ENCODE results near the gene CSTB. TPM values are rescaled to one million over a fixed set of nuclear protein-coding genes. Genes with fewer than 3 reads are reported as not detected.

The CSTB gene
- total and polyA plus RNA-seq, 2 donors (not counting 1 experiment from before 2014, with no cell fraction given) = 14.0 to 28.3 TPM

- no peaks in the 10 kb centered on the region for H3K79me2 ChIP-seq (ENCODE audit: control insufficient read depth, insufficient read depth, low read length)
- Mint-ChIP-seq H3K27me3 (peaks cover 7% of the 10 kb centered on the region), H3K4me3 (no peak overlapping the region), H3K27ac (no peak overlapping the region), H3K9me3 (ENCODE audit: insufficient read depth) (no peaks in the 10 kb centered on the region), H3K4me1 (no peaks in the 10 kb centered on the region)
- TF ChIP-seq CTCF (IDR thresholded peaks at IDR 0.05) (no peak), EZH2 (IDR thresholded peaks at IDR 0.05; ENCODE audit: borderline replicate concordance, insufficient read depth, low read depth, low read length, poor library complexity, severe bottlenecking) (no peak)
- no peak overlapping the region for H3K9ac ChIP-seq (ENCODE audit: low read length)
- DNase-seq (no peak), ATAC-seq (ENCODE audit: low read depth) (no peak)
- intact Hi-C loops (cut with micrococcal nuclease) = no loop called here
- H3K36me3 ChIP-seq (replicated peaks in 1 of 2; ENCODE audit: control extremely low read depth in 1 of 2, control insufficient read depth in 1 of 2, extremely low read depth in 1 of 2, insufficient read depth in 2 of 2, low read length in 1 of 2) = peaks cover 0 to 3% of the 10 kb centered on the region in 2 experiments
- H3K27me3 ChIP-seq (replicated peaks in 1 of 4; ENCODE audit: control extremely low read depth in 1 of 4, control insufficient read depth in 3 of 4, insufficient read depth in 4 of 4, low read length in 3 of 4) = no peaks in the 10 kb centered on the region
- CTCF ChIA-PET = no interaction called here
- WGBS (ENCODE audit: insufficient coverage) = 95% methylated on average over 15 of the region's 19 CpGs
- no peak overlapping the region for H3K4me2 ChIP-seq (replicated peaks; ENCODE audit: low read depth, low read length, poor library complexity, severe bottlenecking)
- POLR2A ChIA-PET = interaction anchor here (0.7 kb wide), 1 partner anchor 125 kb away, joined by 3 read pairs; no protein-coding TSS in a partner anchor
- no peaks in the 10 kb centered on the region for H3K9me3 ChIP-seq (ENCODE audit: control extremely low read depth in 1 of 3, control insufficient read depth in 2 of 3, insufficient read depth in 1 of 3, low read length in 2 of 3)
- H3K4me1 ChIP-seq (ENCODE audit: control insufficient read depth in 2 of 2, insufficient read depth in 2 of 2, low read length in 2 of 2) = no peaks in the 10 kb centered on the region
- no peak overlapping the region for H3K27ac ChIP-seq (ENCODE audit: low read length in 2 of 2)
- no peak overlapping the region for H3K4me3 ChIP-seq (ENCODE audit: control extremely low read depth in 1 of 5, extremely low read depth in 1 of 5, insufficient read depth in 1 of 5, low read depth in 2 of 5, low read length in 4 of 5)
- no peak overlapping the region for H2AFZ ChIP-seq (ENCODE audit: insufficient read depth, low read depth, low read length, poor library complexity, severe bottlenecking)
- H4K20me1 ChIP-seq (ENCODE audit: control insufficient read depth, insufficient read depth, low read length, poor library complexity, severe bottlenecking) = no peaks in the 10 kb centered on the region
Measured at GRCh38 chr21:43764576-43765495, 11.3 kb downstream of the CSTB start.

- ATAC-seq (ENCODE audit: low read depth) (no peak), DNase-seq (no peak)
- Histone ChIP-seq H3K9me3 (ENCODE audit: control extremely low read depth in 1 of 3, control insufficient read depth in 2 of 3, insufficient read depth in 1 of 3, low read length in 2 of 3) (no peaks in the 10 kb centered on the region), H3K36me3 (replicated peaks in 1 of 2; ENCODE audit: control extremely low read depth in 1 of 2, control insufficient read depth in 1 of 2, extremely low read depth in 1 of 2, insufficient read depth in 2 of 2, low read length in 1 of 2) (peaks cover 0 to 3% of the 10 kb centered on the region in 2 experiments), H4K20me1 (ENCODE audit: control insufficient read depth, insufficient read depth, low read length, poor library complexity, severe bottlenecking) (no peaks in the 10 kb centered on the region), H3K4me1 (ENCODE audit: control insufficient read depth in 2 of 2, insufficient read depth in 2 of 2, low read length in 2 of 2) (no peaks in the 10 kb centered on the region), H3K4me2 (replicated peaks; ENCODE audit: low read depth, low read length, poor library complexity, severe bottlenecking) (no peak overlapping the region), H3K79me2 (ENCODE audit: control insufficient read depth, insufficient read depth, low read length) (no peaks in the 10 kb centered on the region), H3K27ac (ENCODE audit: low read length in 2 of 2) (no peak overlapping the region), H2AFZ (ENCODE audit: insufficient read depth, low read depth, low read length, poor library complexity, severe bottlenecking) (no peak overlapping the region), H3K27me3 (replicated peaks in 1 of 4; ENCODE audit: control extremely low read depth in 1 of 4, control insufficient read depth in 3 of 4, insufficient read depth in 4 of 4, low read length in 3 of 4) (no peaks in the 10 kb centered on the region), H3K9ac (ENCODE audit: low read length) (no peak overlapping the region), H3K4me3 (ENCODE audit: control extremely low read depth in 1 of 5, extremely low read depth in 1 of 5, insufficient read depth in 1 of 5, low read depth in 2 of 5, low read length in 4 of 5) (no peak overlapping the region)
- POLR2A ChIA-PET = no interaction called here
- no peak overlapping the region for H3K27ac Mint-ChIP-seq
- no peaks in the 10 kb centered on the region for H3K9me3 Mint-ChIP-seq (ENCODE audit: insufficient read depth)
- H3K27me3 Mint-ChIP-seq = peaks cover 5% of the 10 kb centered on the region
- CTCF ChIA-PET = interaction anchor here (0.6 kb wide), 1 partner anchor 858 kb away, joined by 3 read pairs; no protein-coding TSS in a partner anchor
- no peak overlapping the region for H3K4me3 Mint-ChIP-seq
- no peak for TF ChIP-seq CTCF (IDR thresholded peaks at IDR 0.05)
- TF ChIP-seq EZH2 (IDR thresholded peaks at IDR 0.05; ENCODE audit: borderline replicate concordance, insufficient read depth, low read depth, low read length, poor library complexity, severe bottlenecking) = no peak
- WGBS (ENCODE audit: insufficient coverage) = 95% methylated on average over 8 of the region's 10 CpGs
- no peaks in the 10 kb centered on the region for H3K4me1 Mint-ChIP-seq
- intact Hi-C loops (cut with micrococcal nuclease) = no loop called here
Measured at GRCh38 chr21:43763901-43764523, 12.1 kb downstream of the CSTB start.

Measured in B cell (primary cell).